WTC11 (cell line): ENCODE data around the gene TMEM229B. TPM values are rescaled to one million over a fixed set of nuclear protein-coding genes. Genes with fewer than 3 reads are reported as not detected.

Experiments
- ATAC-seq: fragments of 200-7000 bp; cut with Tn5 transposase; 2 replicates; pipeline ENCODE4 v1.10.0; 2021; ENCODE audit warnings: mild to moderate bottlenecking, moderate library complexity
- CTCF ChIA-PET: fragments of 300-600 bp; sonication (Branson Sonifier 250); formaldehyde crosslinking; loops from one replicate; lab custom pipeline; 2021; ENCODE audit warnings: antibody characterized with exemption; lab: Charles Lee
- POLR2A ChIA-PET: fragments of 350-600 bp; sonication (Branson Sonifier 250); formaldehyde crosslinking; loops from one replicate; lab custom pipeline; 2021; ENCODE audit warnings: antibody characterized with exemption; lab: Charles Lee
- DNase-seq: peaks from one replicate; pipeline ENCODE4 v3.0.0; 2021; ENCODE audit warnings: low spot score
- H3K27ac Mint-ChIP-seq: 2 replicates; pipeline ENCODE4 v1.8.0; 2021; ENCODE audit warnings: mixed read lengths
- H3K27me3 Mint-ChIP-seq: 2 replicates; pipeline ENCODE4 v1.8.0; 2021; ENCODE audit warnings: low read depth, mild to moderate bottlenecking, moderate library complexity, mixed read lengths
- H3K36me3 Mint-ChIP-seq: 2 replicates; pipeline ENCODE4 v1.8.0; 2021; ENCODE audit warnings: mixed read lengths
- H3K4me1 Mint-ChIP-seq: 2 replicates; pipeline ENCODE4 v1.8.0; 2022; ENCODE audit warnings: mixed read lengths
- H3K4me3 Mint-ChIP-seq: 2 replicates; pipeline ENCODE4 v1.8.0; 2021; ENCODE audit warnings: mild to moderate bottlenecking, moderate library complexity, mixed read lengths
- H3K9me3 Mint-ChIP-seq: 2 replicates; pipeline ENCODE4 v1.8.0; 2021; ENCODE audit warnings: mixed read lengths
- AFF4 ChIP-seq: sonication (generic); formaldehyde crosslinking; IDR thresholded peaks from 2 replicates; pipeline ENCODE4 v1.8.1; 2023; ENCODE audit warnings: mild to moderate bottlenecking, missing genetic modification reagents, borderline replicate concordance
- ATF1 ChIP-seq: sonication (generic); formaldehyde crosslinking; IDR thresholded peaks from 2 replicates; pipeline ENCODE4 v1.8.1; 2023; ENCODE audit warnings: mild to moderate bottlenecking, moderate library complexity, missing genetic modification reagents
- ATF6 ChIP-seq: sonication (generic); formaldehyde crosslinking; IDR thresholded peaks from 2 replicates; pipeline ENCODE4 v1.8.1; 2023; ENCODE audit warnings: mild to moderate bottlenecking, missing genetic modification reagents
- CREB1 ChIP-seq: sonication (generic); formaldehyde crosslinking; IDR thresholded peaks from 2 replicates; pipeline ENCODE4 v1.8.0; 2023; ENCODE audit warnings: mild to moderate bottlenecking, missing genetic modification reagents
- E2F5 ChIP-seq: sonication (generic); formaldehyde crosslinking; IDR thresholded peaks from 2 replicates; pipeline ENCODE4 v1.8.1; 2022; ENCODE audit warnings: mild to moderate bottlenecking, moderate library complexity, missing genetic modification reagents
- EMX1 ChIP-seq: fragments of 250-450 bp; sonication (Bioruptor Pico); IDR thresholded peaks from 2 replicates; pipeline ENCODE4 v1.8.0; 2021; ENCODE audit warnings: mild to moderate bottlenecking
- ETV6 ChIP-seq: sonication (generic); formaldehyde crosslinking; IDR thresholded peaks from 2 replicates; pipeline ENCODE4 v1.8.1; 2022; ENCODE audit warnings: mild to moderate bottlenecking, missing genetic modification reagents
- FOXP1 ChIP-seq: sonication (generic); formaldehyde crosslinking; IDR thresholded peaks from 2 replicates; pipeline ENCODE4 v1.8.0; 2022; ENCODE audit warnings: missing genetic modification reagents, mild to moderate bottlenecking, moderate library complexity, borderline replicate concordance
- GRHL2 ChIP-seq: fragments of 250-450 bp; sonication (Bioruptor Pico); IDR thresholded peaks from 2 replicates; pipeline ENCODE4 v1.8.0; 2022; ENCODE audit warnings: mild to moderate bottlenecking, moderate library complexity; ENCODE audit not compliant: insufficient replicate concordance, severe bottlenecking
- HMGA2 ChIP-seq: fragments of 250-450 bp; sonication (Bioruptor Pico); IDR thresholded peaks from 2 replicates; pipeline ENCODE4 v1.4.0; 2021; ENCODE audit warnings: mild to moderate bottlenecking, moderate library complexity
- NFE2L1 ChIP-seq: sonication (generic); formaldehyde crosslinking; IDR thresholded peaks from 2 replicates; pipeline ENCODE4 v1.8.1; 2023; ENCODE audit warnings: missing genetic modification reagents
- NR2C2 ChIP-seq: sonication (generic); formaldehyde crosslinking; IDR thresholded peaks from 2 replicates; pipeline ENCODE4 v1.8.0; 2022; ENCODE audit warnings: mild to moderate bottlenecking, missing genetic modification reagents
- SMAD4 ChIP-seq: sonication (generic); formaldehyde crosslinking; IDR thresholded peaks from 2 replicates; pipeline ENCODE4 v1.8.0; 2022; ENCODE audit warnings: mild to moderate bottlenecking, missing genetic modification reagents
- USF1 ChIP-seq: sonication (generic); formaldehyde crosslinking; IDR thresholded peaks from 2 replicates; pipeline ENCODE4 v1.8.0; 2022; ENCODE audit warnings: mild to moderate bottlenecking, missing genetic modification reagents
- ZNF317 ChIP-seq: sonication (generic); formaldehyde crosslinking; IDR thresholded peaks from 2 replicates; pipeline ENCODE4 v1.8.1; 2023; ENCODE audit warnings: low read depth, mild to moderate bottlenecking, moderate library complexity, missing genetic modification reagents, borderline replicate concordance
- ZNF423 ChIP-seq: fragments of 250-450 bp; sonication (Bioruptor Pico); IDR thresholded peaks from 2 replicates; pipeline ENCODE4 v2.1.2; 2022; ENCODE audit warnings: mild to moderate bottlenecking, moderate library complexity
- ZNF512 ChIP-seq: sonication (generic); formaldehyde crosslinking; IDR thresholded peaks from 2 replicates; pipeline ENCODE4 v1.8.1; 2022; ENCODE audit warnings: missing genetic modification reagents, borderline replicate concordance
- total RNA-seq: library from RNA; stranded (reverse); gene quantifications from 3 replicates; pipeline ENCODE4 v1.2.3, GENCODE V29; 2021
- TF ChIP-seq, protein P1 (sequence below): sonication (generic); formaldehyde crosslinking; IDR thresholded peaks from 2 replicates; pipeline ENCODE4 v1.8.0; 2022; ENCODE audit warnings: mild to moderate bottlenecking, missing genetic modification reagents

Gene TMEM229B
- total RNA-seq, 1 experiment from 2014 or later: 0.90 TPM

- no peak for DNase-seq
- H3K9me3 Mint-ChIP-seq: no peaks in the 10 kb centered on the region
- no peaks in the 10 kb centered on the region for H3K36me3 Mint-ChIP-seq
- ChIA-PET CTCF (interaction anchor here (0.6 to 2.5 kb wide), 4 partner anchors 11 to 93 kb away, joined by 3 to 12 read pairs (median 8); no protein-coding TSS in a partner anchor), POLR2A (no interaction called here)
- H3K27me3 Mint-ChIP-seq: no peaks in the 10 kb centered on the region
- no peak overlapping the region for H3K4me3 Mint-ChIP-seq
- ATAC-seq: no peak
- no peak overlapping the region; the same call in 1 of the 2 replicates for H3K27ac Mint-ChIP-seq
- H3K4me1 Mint-ChIP-seq: peaks cover 7% of the 10 kb centered on the region
- no peak for TF ChIP-seq AFF4 (CRISPR knock-in tag)
- TF ChIP-seq USF1 (CRISPR knock-in tag): no peak
- TF ChIP-seq HMGA2 (CRISPR knock-in tag): no peak
- TF ChIP-seq, protein P1, sequence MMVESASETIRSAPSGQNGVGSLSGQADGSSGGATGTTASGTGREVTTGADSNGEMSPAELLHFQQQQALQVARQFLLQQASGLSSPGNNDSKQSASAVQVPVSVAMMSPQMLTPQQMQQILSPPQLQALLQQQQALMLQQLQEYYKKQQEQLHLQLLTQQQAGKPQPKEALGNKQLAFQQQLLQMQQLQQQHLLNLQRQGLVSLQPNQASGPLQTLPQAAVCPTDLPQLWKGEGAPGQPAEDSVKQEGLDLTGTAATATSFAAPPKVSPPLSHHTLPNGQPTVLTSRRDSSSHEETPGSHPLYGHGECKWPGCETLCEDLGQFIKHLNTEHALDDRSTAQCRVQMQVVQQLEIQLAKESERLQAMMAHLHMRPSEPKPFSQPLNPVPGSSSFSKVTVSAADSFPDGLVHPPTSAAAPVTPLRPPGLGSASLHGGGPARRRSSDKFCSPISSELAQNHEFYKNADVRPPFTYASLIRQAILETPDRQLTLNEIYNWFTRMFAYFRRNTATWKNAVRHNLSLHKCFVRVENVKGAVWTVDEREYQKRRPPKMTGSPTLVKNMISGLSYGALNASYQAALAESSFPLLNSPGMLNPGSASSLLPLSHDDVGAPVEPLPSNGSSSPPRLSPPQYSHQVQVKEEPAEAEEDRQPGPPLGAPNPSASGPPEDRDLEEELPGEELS (CRISPR knock-in tag): no peak
- no peak for TF ChIP-seq ZNF317 (CRISPR knock-in tag)
- no peak for TF ChIP-seq ZNF423
- TF ChIP-seq ETV6 (CRISPR knock-in tag): no peak
- no peak for TF ChIP-seq SMAD4 (CRISPR knock-in tag)
- no peak for TF ChIP-seq ZNF512 (CRISPR knock-in tag)
- no peak for TF ChIP-seq EMX1
- no peak for TF ChIP-seq ATF1
- no peak for TF ChIP-seq NR2C2 (CRISPR knock-in tag)
- TF ChIP-seq GRHL2 (CRISPR knock-in tag): no peak
- TF ChIP-seq E2F5 (CRISPR knock-in tag): no peak
- no peak for TF ChIP-seq ATF6 (CRISPR knock-in tag)
- no peak for TF ChIP-seq CREB1 (CRISPR knock-in tag)
- TF ChIP-seq FOXP1: no peak
- no peak for TF ChIP-seq NFE2L1
Observed at GRCh38 chr14:67478800-67479084, 9.8 kb downstream of the TMEM229B start.
